OCI-LY7 (cell line): ENCODE data around the gene OAS2. TPM values are rescaled to one million over a fixed set of nuclear protein-coding genes. Genes with fewer than 3 reads are reported as not detected.

ENCODE experiments used
- BruUV-seq: library from RNA; stranded (reverse); fragments of 400-500 nt; replicated peaks from 2 replicates; lab custom pipeline; 2021; lab: Mats Ljungman, UMichigan
- CTCF ChIA-PET: fragments of 300-600 bp; sonication (Branson Sonifier 250); formaldehyde crosslinking; loops from one replicate; lab custom pipeline; 2022; ENCODE audit warnings: antibody characterized with exemption; ENCODE audit not compliant: unreplicated experiment; lab: Charles Lee
- POLR2A ChIA-PET: fragments of 300-600 bp; sonication (Branson Sonifier 250); formaldehyde crosslinking; loops from one replicate; lab custom pipeline; 2022; ENCODE audit warnings: antibody characterized with exemption; lab: Charles Lee
- DNase-seq: peaks from one replicate; pipeline ENCODE4 v3.0.0-alpha.2; 2015; ENCODE audit warnings: low spot score
- H2AFZ ChIP-seq: fragments of 200-600 bp; sonication (generic), shearing (Covaris generic); 2 replicates; pipeline ENCODE4 v1.6.1; 2014; ENCODE audit warnings: mild to moderate bottlenecking, antibody characterized with exemption, low read length, moderate library complexity
- H3K27ac ChIP-seq: fragments of 200-600 bp; sonication (generic); 2 replicates; pipeline ENCODE4 v1.5.1; 2014; ENCODE audit warnings: mixed run types, low read depth, mild to moderate bottlenecking, moderate library complexity, low read length, inconsistent platforms; ENCODE audit not compliant: poor library complexity, severe bottlenecking
- H3K36me3 ChIP-seq: fragments of 200-600 bp; sonication (generic); 2 replicates; pipeline ENCODE4 v1.6.1; 2014; ENCODE audit warnings: mild to moderate bottlenecking, antibody characterized with exemption, low read length, moderate library complexity, mixed read lengths; ENCODE audit not compliant: insufficient read depth
- H3K4me1 ChIP-seq: fragments of 200-600 bp; sonication (generic); 2 replicates; pipeline ENCODE4 v1.5.1; 2014; ENCODE audit warnings: mild to moderate bottlenecking, low read length; ENCODE audit not compliant: insufficient read depth, poor library complexity, severe bottlenecking
- H3K4me2 ChIP-seq: fragments of 200-600 bp; sonication (generic); 2 replicates; pipeline ENCODE4 v1.6.1; 2014; ENCODE audit warnings: mild to moderate bottlenecking, low read length
- H3K4me3 ChIP-seq: fragments of 200-600 bp; sonication (generic); 2 replicates; pipeline ENCODE4 v1.5.1; 2014; ENCODE audit warnings: mild to moderate bottlenecking, low read depth, low read length; ENCODE audit not compliant: poor library complexity, severe bottlenecking
- H3K79me2 ChIP-seq: fragments of 200-600 bp; sonication (generic); 2 replicates; pipeline ENCODE4 v1.6.1; 2016; ENCODE audit warnings: low read depth, mild to moderate bottlenecking, low read length, moderate library complexity, mixed read lengths; ENCODE audit not compliant: insufficient read depth
- H3K9me2 ChIP-seq: fragments of 200-600 bp; sonication (generic); 2 replicates; pipeline ENCODE4 v1.6.1; 2016; ENCODE audit warnings: mild to moderate bottlenecking, low read length, mixed read lengths; ENCODE audit not compliant: insufficient read depth
- H3K9me3 ChIP-seq: fragments of 200-600 bp; sonication (generic); 2 replicates; pipeline ENCODE4 v1.6.1; 2014; ENCODE audit warnings: mild to moderate bottlenecking, mixed run types, low read length, mixed read lengths
- H4K20me1 ChIP-seq: fragments of 200-600 bp; sonication (generic); 2 replicates; pipeline ENCODE4 v1.6.1; 2014; ENCODE audit warnings: mild to moderate bottlenecking, antibody characterized with exemption, low read length, moderate library complexity, mixed read lengths; ENCODE audit not compliant: insufficient read depth
- EZH2phosphoT487 ChIP-seq: fragments of 200-600 bp; sonication (generic); IDR thresholded peaks from 2 replicates; pipeline ENCODE4 v1.6.1; 2018; ENCODE audit warnings: low read depth, borderline replicate concordance, mild to moderate bottlenecking, mixed run types, antibody characterized with exemption, low read length, moderate library complexity, mixed read lengths
- intact Hi-C: fragments of 100-400 bp; cut with micrococcal nuclease; formaldehyde crosslinking; loops from one replicate; pipeline ENCODE4 v1.10.0; 2022; ENCODE audit not compliant: unreplicated experiment
- total RNA-seq, 2 experiments: library from RNA; depleted of rRNA in 1 of 2; stranded (reverse); fragments of >200 nt in 1 of 2; shearing (Covaris generic) in 1 of 2; gene quantifications; 2 replicates each; pipeline ENCODE4 v1.2.3, GENCODE V29; 2014 to 2022
- TF ChIP-seq, protein P1 (sequence below): fragments of 200-600 bp; sonication (generic); conservative IDR thresholded peaks from 2 replicates; pipeline ENCODE4 v1.5.1; 2014; ENCODE audit warnings: mild to moderate bottlenecking, antibody characterized with exemption, low read length, moderate library complexity, mixed read lengths

The OAS2 gene
- total RNA-seq, 2 experiments from 2014 or later, result 33.2 to 46.8 TPM

DNA sequence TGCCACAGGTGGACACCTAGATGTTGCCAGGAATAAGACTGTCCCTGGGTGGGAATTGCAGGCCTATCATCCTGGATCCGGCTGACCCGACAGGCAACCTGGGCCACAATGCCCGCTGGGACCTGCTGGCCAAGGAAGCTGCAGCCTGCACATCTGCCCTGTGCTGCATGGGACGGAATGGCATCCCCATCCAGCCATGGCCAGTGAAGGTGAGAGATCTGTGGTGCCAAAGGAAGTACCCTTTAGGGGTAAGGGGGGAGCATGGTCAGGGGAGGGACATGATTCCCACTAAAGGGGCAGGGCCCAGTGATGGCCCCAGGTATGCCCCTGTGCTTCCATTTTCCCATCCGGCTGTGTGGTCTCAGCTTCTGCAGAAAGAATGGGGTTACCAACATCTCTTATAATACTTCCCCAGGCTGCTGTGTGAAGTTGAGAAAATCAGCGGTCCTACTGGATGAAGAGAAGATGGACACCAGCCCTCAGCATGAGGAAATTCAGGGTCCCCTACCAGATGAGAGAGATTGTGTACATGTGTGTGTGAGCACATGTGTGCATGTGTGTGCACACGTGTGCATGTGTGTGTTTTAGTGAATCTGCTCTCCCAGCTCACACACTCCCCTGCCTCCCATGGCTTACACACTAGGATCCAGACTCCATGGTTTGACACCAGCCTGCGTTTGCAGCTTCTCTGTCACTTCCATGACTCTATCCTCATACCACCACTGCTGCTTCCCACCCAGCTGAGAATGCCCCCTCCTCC, 8.6 kb upstream of the OAS2 start:
- no peaks in the 10 kb centered on the region for H3K36me3 ChIP-seq
- no peaks in the 10 kb centered on the region for H3K9me3 ChIP-seq
- TF ChIP-seq, protein P1, sequence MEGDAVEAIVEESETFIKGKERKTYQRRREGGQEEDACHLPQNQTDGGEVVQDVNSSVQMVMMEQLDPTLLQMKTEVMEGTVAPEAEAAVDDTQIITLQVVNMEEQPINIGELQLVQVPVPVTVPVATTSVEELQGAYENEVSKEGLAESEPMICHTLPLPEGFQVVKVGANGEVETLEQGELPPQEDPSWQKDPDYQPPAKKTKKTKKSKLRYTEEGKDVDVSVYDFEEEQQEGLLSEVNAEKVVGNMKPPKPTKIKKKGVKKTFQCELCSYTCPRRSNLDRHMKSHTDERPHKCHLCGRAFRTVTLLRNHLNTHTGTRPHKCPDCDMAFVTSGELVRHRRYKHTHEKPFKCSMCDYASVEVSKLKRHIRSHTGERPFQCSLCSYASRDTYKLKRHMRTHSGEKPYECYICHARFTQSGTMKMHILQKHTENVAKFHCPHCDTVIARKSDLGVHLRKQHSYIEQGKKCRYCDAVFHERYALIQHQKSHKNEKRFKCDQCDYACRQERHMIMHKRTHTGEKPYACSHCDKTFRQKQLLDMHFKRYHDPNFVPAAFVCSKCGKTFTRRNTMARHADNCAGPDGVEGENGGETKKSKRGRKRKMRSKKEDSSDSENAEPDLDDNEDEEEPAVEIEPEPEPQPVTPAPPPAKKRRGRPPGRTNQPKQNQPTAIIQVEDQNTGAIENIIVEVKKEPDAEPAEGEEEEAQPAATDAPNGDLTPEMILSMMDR, result no peak
- no peak for TF ChIP-seq EZH2phosphoT487
- BruUV-seq, result no TSS peak
- intact Hi-C loops, result no loop called here
- no peak overlapping the region for H3K4me3 ChIP-seq
- H3K4me2 ChIP-seq, result no peak overlapping the region
- H3K79me2 ChIP-seq, result no peaks in the 10 kb centered on the region
- CTCF ChIA-PET, result no interaction called here
- H2AFZ ChIP-seq, result no peak overlapping the region
- no peak for DNase-seq
- H3K9me2 ChIP-seq, result no peaks in the 10 kb centered on the region
- no peak overlapping the region for H3K27ac ChIP-seq
- POLR2A ChIA-PET, result no interaction called here
- H3K4me1 ChIP-seq, result peaks cover 8% of the 10 kb centered on the region
- H4K20me1 ChIP-seq, result no peaks in the 10 kb centered on the region

DNA sequence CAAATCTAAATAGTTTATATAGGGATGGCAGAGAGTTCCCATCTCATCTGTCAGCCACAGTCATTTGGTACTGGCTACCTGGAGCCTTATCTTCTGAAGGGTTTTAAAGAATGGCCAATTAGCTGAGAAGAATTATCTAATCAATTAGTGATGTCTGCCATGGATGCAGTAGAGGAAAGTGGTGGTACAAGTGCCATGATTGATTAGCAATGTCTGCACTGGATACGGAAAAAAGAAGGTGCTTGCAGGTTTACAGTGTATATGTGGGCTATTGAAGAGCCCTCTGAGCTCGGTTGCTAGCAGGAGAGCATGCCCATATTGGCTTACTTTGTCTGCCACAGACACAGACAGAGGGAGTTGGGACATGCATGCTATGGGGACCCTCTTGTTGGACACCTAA, 7.9 kb upstream of the OAS2 start:
- no peaks in the 10 kb centered on the region for H4K20me1 ChIP-seq
- H3K9me2 ChIP-seq, result no peaks in the 10 kb centered on the region
- H3K4me2 ChIP-seq, result no peak overlapping the region
- H3K9me3 ChIP-seq, result no peaks in the 10 kb centered on the region
- no peaks in the 10 kb centered on the region for H3K79me2 ChIP-seq
- no TSS peak for BruUV-seq
- no peak overlapping the region for H3K4me3 ChIP-seq
- H3K36me3 ChIP-seq, result no peaks in the 10 kb centered on the region
- H3K4me1 ChIP-seq, result peaks cover 8% of the 10 kb centered on the region
- no peak for TF ChIP-seq EZH2phosphoT487
- TF ChIP-seq, protein P1, result no peak
- POLR2A ChIA-PET, result no interaction called here
- DNase-seq, result no peak
- H3K27ac ChIP-seq, result no peak overlapping the region
- CTCF ChIA-PET, result no interaction called here
- H2AFZ ChIP-seq, result no peak overlapping the region
- intact Hi-C loops, result no loop called here

DNA sequence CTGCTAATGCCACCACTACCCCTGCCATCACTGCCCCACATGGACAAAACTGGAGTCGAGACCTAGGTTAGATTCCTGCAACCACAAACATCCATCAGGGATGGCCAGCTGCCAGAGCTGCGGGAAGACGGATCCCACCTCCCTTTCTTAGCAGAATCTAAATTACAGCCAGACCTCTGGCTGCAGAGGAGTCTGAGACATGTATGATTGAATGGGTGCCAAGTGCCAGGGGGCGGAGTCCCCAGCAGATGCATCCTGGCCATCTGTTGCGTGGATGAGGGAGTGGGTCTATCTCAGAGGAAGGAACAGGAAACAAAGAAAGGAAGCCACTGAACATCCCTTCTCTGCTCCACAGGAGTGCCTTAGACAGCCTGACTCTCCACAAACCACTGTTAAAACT, 7.1 kb upstream of the OAS2 start:
- intact Hi-C loops, result no loop called here
- ChIA-PET POLR2A (no interaction called here), CTCF (no interaction called here)
- H3K4me3 ChIP-seq, result no peak overlapping the region
- H3K9me3 ChIP-seq, result no peaks in the 10 kb centered on the region
- no peak overlapping the region for H2AFZ ChIP-seq
- BruUV-seq, result no TSS peak
- no peak overlapping the region for H3K27ac ChIP-seq
- DNase-seq, result no peak
- H3K9me2 ChIP-seq, result no peaks in the 10 kb centered on the region
- no peak overlapping the region for H3K4me2 ChIP-seq
- TF ChIP-seq, protein P1, result no peak
- no peak for TF ChIP-seq EZH2phosphoT487
- no peaks in the 10 kb centered on the region for H3K36me3 ChIP-seq
- no peaks in the 10 kb centered on the region for H4K20me1 ChIP-seq
- peaks cover 8% of the 10 kb centered on the region for H3K4me1 ChIP-seq
- no peaks in the 10 kb centered on the region for H3K79me2 ChIP-seq
